Liver (tissue), 9 donors: ENCODE results near the gene EXD2. TPM values are rescaled to one million over a fixed set of nuclear protein-coding genes. Genes with fewer than 3 reads are reported as not detected.

Experiments used
- DNase-seq: peaks from one replicate; pipeline ENCODE4 v3.0.0-alpha.2; 2017; ENCODE audit warnings: low spot score
- H3K27ac ChIP-seq, 2 donors: one replicate each; pipeline ENCODE4 v1.7.0; 2013; ENCODE audit warnings: inconsistent platforms in 2 of 2, low read length in 2 of 2, control low read depth in 1 of 2, low read depth in 1 of 2, mild to moderate bottlenecking in 1 of 2
- H3K27me3 ChIP-seq, 4 donors: one replicate each; pipeline versions ENCODE4 v1.6.1 to v1.7.0; 2013; ENCODE audit warnings: low read length in 3 of 4, inconsistent platforms in 1 of 4, mild to moderate bottlenecking in 1 of 4, moderate library complexity in 1 of 4; ENCODE audit not compliant: control insufficient read depth in 4 of 4, insufficient read depth in 4 of 4
- H3K36me3 ChIP-seq, 4 donors: one replicate each; pipeline versions ENCODE4 v1.6.1 to v1.7.0; 2013; ENCODE audit warnings: low read length in 3 of 4, mild to moderate bottlenecking in 3 of 4, low read depth in 1 of 4, moderate library complexity in 1 of 4; ENCODE audit not compliant: control insufficient read depth in 4 of 4, insufficient read depth in 3 of 4
- H3K4me1 ChIP-seq, 4 donors: one replicate each; pipeline versions ENCODE4 v1.6.1 to v1.7.0; 2013; ENCODE audit warnings: low read length in 3 of 4, mild to moderate bottlenecking in 3 of 4, moderate library complexity in 1 of 4; ENCODE audit not compliant: control insufficient read depth in 4 of 4, insufficient read depth in 4 of 4
- H3K4me3 ChIP-seq, 3 donors: one replicate each; pipeline versions ENCODE4 v1.6.1 to v1.7.0; 2013; ENCODE audit warnings: low read length in 3 of 3, control low read depth in 1 of 3, low read depth in 1 of 3, mild to moderate bottlenecking in 1 of 3
- H3K9ac ChIP-seq, 2 donors: one replicate each; pipeline ENCODE4 v1.7.0; 2013; ENCODE audit warnings: low read length in 2 of 2, mild to moderate bottlenecking in 2 of 2, moderate library complexity in 2 of 2, control low read depth in 1 of 2, low read depth in 1 of 2
- H3K9me3 ChIP-seq, 4 donors: one replicate each; pipeline versions ENCODE4 v1.6.1 to v1.7.0; 2013; ENCODE audit warnings: low read length in 3 of 4; ENCODE audit not compliant: control insufficient read depth in 4 of 4
- ATF3 ChIP-seq: IDR thresholded peaks from 2 replicates; pipeline ENCODE4 v1.6.1; 2016; ENCODE audit warnings: antibody characterized with exemption
- CTCF ChIP-seq: fragments of 150-350 bp; IDR thresholded peaks from 2 replicates; pipeline ENCODE4 v1.5.1; 2017; ENCODE audit warnings: improper control_type of control experiment, low read depth, low read length; ENCODE audit not compliant: missing input control
- EGR1 ChIP-seq, 2 donors: IDR thresholded peaks; 2 replicates each; pipeline ENCODE4 v1.6.1; 2016 to 2018; ENCODE audit warnings: antibody characterized with exemption in 2 of 2, low read depth in 2 of 2
- FOXA1 ChIP-seq: IDR thresholded peaks from 2 replicates; pipeline ENCODE4 v1.6.1; 2016; ENCODE audit warnings: antibody characterized with exemption
- FOXA2 ChIP-seq: IDR thresholded peaks from 2 replicates; pipeline ENCODE4 v1.6.1; 2016; ENCODE audit warnings: antibody characterized with exemption
- GABPA ChIP-seq, 2 donors: IDR thresholded peaks in 1 of 2; conservative IDR thresholded peaks in 1 of 2; 2 replicates each; pipeline ENCODE4 v1.6.1; 2016; ENCODE audit warnings: antibody characterized with exemption in 2 of 2, mild to moderate bottlenecking in 1 of 2, moderate library complexity in 1 of 2
- HNF4A ChIP-seq, 2 donors: conservative IDR thresholded peaks; 2 replicates each; pipeline ENCODE4 v1.6.1; 2016; ENCODE audit warnings: antibody characterized with exemption in 2 of 2, mild to moderate bottlenecking in 2 of 2
- JUND ChIP-seq, 2 donors: IDR thresholded peaks; 2 replicates each; pipeline ENCODE4 v1.6.1; 2016; ENCODE audit warnings: antibody characterized with exemption in 2 of 2
- MAX ChIP-seq: IDR thresholded peaks from 2 replicates; pipeline ENCODE4 v1.6.1; 2016; ENCODE audit warnings: antibody characterized with exemption
- RAD21 ChIP-seq, 2 donors: IDR thresholded peaks; 2 replicates each; pipeline ENCODE4 v1.6.1; 2016; ENCODE audit warnings: antibody characterized with exemption in 2 of 2, mild to moderate bottlenecking in 2 of 2
- REST ChIP-seq: IDR thresholded peaks from 2 replicates; pipeline ENCODE4 v1.6.1; 2016; ENCODE audit warnings: antibody characterized with exemption, mild to moderate bottlenecking
- RXRA ChIP-seq, 2 donors: IDR thresholded peaks; 2 replicates each; pipeline ENCODE4 v1.6.1; 2017 to 2018; ENCODE audit warnings: antibody characterized with exemption in 2 of 2, mild to moderate bottlenecking in 1 of 2
- SP1 ChIP-seq: IDR thresholded peaks from 2 replicates; pipeline ENCODE4 v1.6.1; 2018; ENCODE audit warnings: antibody characterized with exemption, mild to moderate bottlenecking
- YY1 ChIP-seq: IDR thresholded peaks from 2 replicates; pipeline ENCODE4 v1.6.1; 2016; ENCODE audit warnings: antibody characterized with exemption, mild to moderate bottlenecking
- ZBTB33 ChIP-seq: IDR thresholded peaks from 2 replicates; pipeline ENCODE4 v1.6.1; 2016; ENCODE audit warnings: antibody characterized with exemption
- WGBS: extraction: QIAGEN DNeasy Blood & Tissue Kit; methylation state at CpG from one replicate; pipeline ENCODE4 v1.1.7; 2013; 5-methylcytosine and 5-hydroxymethylcytosine counted together
- polyA plus RNA-seq, 2 donors: library from polyadenylated mRNA; stranded (reverse) in 1 of 2; unstranded in 1 of 2; fragments of 200-250 nt in 1 of 2; fragments of >200 nt in 1 of 2; fragmentation: Nextera tagmentation in 1 of 2; extraction: Ambion mirVana in 1 of 2; gene quantifications; one replicate each; pipeline versions ENCODE4 v1.2.1 to v1.2.3, GENCODE V29; 2013 to 2015
- total RNA-seq, 2 donors: library from RNA; depleted of rRNA; stranded (reverse); fragments of >200 nt; gene quantifications; one replicate each; pipeline ENCODE4 v1.2.3, GENCODE V29; 2014
- donor health status: healthy.
- donor health status: healthy.
- donor health status: healthy.
- donor health status: healthy.
- donor health status: healthy.

The EXD2 gene
- total and polyA plus RNA-seq, 4 donors, result 4.7 to 8.8 (median 5.0) TPM

- no peak for DNase-seq
- no peaks in the 10 kb centered on the region for H3K27me3 ChIP-seq
- no peak overlapping the region for H3K9ac ChIP-seq
- H3K27ac ChIP-seq, result no peak overlapping the region
- TF ChIP-seq RXRA (IDR thresholded peaks at IDR 0.05) (no peak), GABPA (IDR thresholded peaks at IDR 0.05 in 1 of 2, conservative IDR thresholded peaks at IDR 0.05 in 1 of 2) (no peak), SP1 (no peak), ATF3 (no peak), HNF4A (conservative IDR thresholded peaks at IDR 0.05) (no peak), REST (no peak), FOXA1 (no peak), YY1 (no peak), FOXA2 (no peak), RAD21 (IDR thresholded peaks at IDR 0.05) (no peak), ZBTB33 (no peak), EGR1 (IDR thresholded peaks at IDR 0.05; ENCODE audit: low read depth in 2 of 2) (no peak), MAX (no peak)
- H3K4me1 ChIP-seq, result peaks cover 0 to 10% (median 3%) of the 10 kb centered on the region in 4 donors
- WGBS, result 93% methylated on average over 2 of the region's 2 CpGs
- no peaks in the 10 kb centered on the region for H3K9me3 ChIP-seq
- H3K36me3 ChIP-seq, result no peaks in the 10 kb centered on the region
- no peak overlapping the region for H3K4me3 ChIP-seq
Measured at GRCh38 chr14:69190191-69190590, 1.1 kb upstream of the EXD2 start.

- peaks cover 0 to 10% (median 3%) of the 10 kb centered on the region in 4 donors for H3K4me1 ChIP-seq
- TF ChIP-seq CTCF, result no peak
- no peak for TF ChIP-seq MAX
- TF ChIP-seq FOXA1, result no peak
- TF ChIP-seq JUND (IDR thresholded peaks at IDR 0.05), result no peak
- TF ChIP-seq FOXA2, result no peak
- TF ChIP-seq YY1, result no peak
- no peak for DNase-seq
- H3K27ac ChIP-seq, result no peak overlapping the region
- no peaks in the 10 kb centered on the region for H3K9me3 ChIP-seq
- H3K27me3 ChIP-seq, result no peaks in the 10 kb centered on the region
- no peak overlapping the region for H3K9ac ChIP-seq
- no peaks in the 10 kb centered on the region for H3K36me3 ChIP-seq
- no peak overlapping the region for H3K4me3 ChIP-seq
- WGBS, result 50% methylated on average over 5 of the region's 5 CpGs
Measured at GRCh38 chr14:69193721-69194120, 2.4 kb downstream of the EXD2 start.
